ENCODE measurements around the gene IL12RB1.
"Not testable (repeated sequence)": the region's sequence is repeated elsewhere in the genome, so short reads cannot be mapped to it uniquely, and the experiment has no call there.

Gene IL12RB1

GRCh38 chr19:18044825-18045304 lies 41.9 kb downstream of the IL12RB1 start:
- DNase-seq: no peak

- DNase-seq: no peak
These were observed 43.1 kb downstream of the IL12RB1 start for GRCh38 chr19:18043676-18044075.

GRCh38 chr19:18041054-18041453 lies 45.7 kb downstream of the IL12RB1 start:
- no peak for DNase-seq

GRCh38 chr19:18032102-18032501 lies 54.6 kb downstream of the IL12RB1 start:
- not testable (repeated sequence) for DNase-seq

- DNase-seq: not testable (repeated sequence)
These were observed 55.3 kb downstream of the IL12RB1 start for GRCh38 chr19:18031401-18031800.

- no peak for DNase-seq
These were observed 57.0 kb downstream of the IL12RB1 start for GRCh38 chr19:18029617-18030338.

- DNase-seq: no peak
These were observed 59.6 kb downstream of the IL12RB1 start for GRCh38 chr19:18027151-18027550.

- no peak for DNase-seq
These were observed 63.0 kb downstream of the IL12RB1 start for GRCh38 chr19:18023622-18024251.

GRCh38 chr19:18021121-18021755 lies 65.5 kb downstream of the IL12RB1 start:
- DNase-seq: no peak

GRCh38 chr19:18020212-18021085 lies 66.3 kb downstream of the IL12RB1 start:
- DNase-seq: no peak

- DNase-seq: no peak
These were observed 69.3 kb downstream of the IL12RB1 start for GRCh38 chr19:18017275-18018083.

- DNase-seq: no peak
These were observed 70.4 kb downstream of the IL12RB1 start for GRCh38 chr19:18016209-18016910.

- DNase-seq: no peak
These were observed 72.5 kb downstream of the IL12RB1 start for GRCh38 chr19:18014197-18014596.

GRCh38 chr19:18013210-18014111 lies 73.3 kb downstream of the IL12RB1 start:
- DNase-seq: no peak

GRCh38 chr19:18010149-18010548 lies 76.6 kb downstream of the IL12RB1 start:
- DNase-seq: no peak

- DNase-seq: no peak
These were observed 77.2 kb downstream of the IL12RB1 start for GRCh38 chr19:18009412-18010066.

Data from NCI-H187 treated with DMSO at 0.1 percent for 48 hours (cell line).